Esophagus muscularis mucosa (tissue), 3 donors: ENCODE measurements around the gene MYH7.

Source experiments
- CTCF ChIP-seq, 3 experiments: fragments of 200-600 bp in 2 of 3; fragments of 450-650 bp in 1 of 3; sonication (generic) in 2 of 3; IDR thresholded peaks; one replicate each; pipeline ENCODE4 v1.5.1; 2017 to 2019; ENCODE audit warnings: antibody characterized with exemption in 3 of 3, mild to moderate bottlenecking in 2 of 3, moderate library complexity in 1 of 3
- POLR2A ChIP-seq: fragments of 450-650 bp; IDR thresholded peaks from one replicate; pipeline ENCODE4 v1.6.1; 2017; ENCODE audit warnings: antibody characterized with exemption, moderate library complexity, mild to moderate bottlenecking, low read depth

DNA sequence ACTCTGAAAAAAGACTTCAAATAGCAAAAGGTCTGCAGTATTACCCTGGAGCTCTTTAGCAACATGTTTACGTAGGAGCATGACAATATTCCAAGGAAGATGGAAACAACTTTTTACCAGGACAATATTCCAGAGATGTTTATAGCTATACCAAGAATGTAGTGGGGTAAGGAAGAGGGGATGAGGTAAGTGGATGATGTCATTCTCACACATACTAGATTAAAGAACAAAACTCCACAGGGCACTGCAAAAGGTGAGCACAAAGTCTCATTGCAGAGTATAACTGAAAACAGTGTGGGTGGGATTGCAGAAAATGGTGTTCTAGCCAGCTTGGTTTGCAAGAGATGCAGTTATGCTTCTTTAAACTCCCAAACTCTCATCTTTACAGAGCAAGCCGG lies 50.2 kb downstream of the MYH7 start:
- TF ChIP-seq CTCF (IDR thresholded peaks at IDR 0.05) (no peak), POLR2A (no peak)
